K562 (cell line): Measurements from ENCODE around the gene MTF1. TPM values are rescaled to one million over a fixed set of nuclear protein-coding genes. Genes with fewer than 3 reads are reported as not detected.
A peak's percentile ranks its signal among the peaks of the same experiment; 100 is the strongest.

Experiments
- CEBPG ChIP-seq, 3 experiments: fragments of 200-800 bp in 1 of 3; sonication (Bioruptor generic) in 1 of 3; sonication (generic) in 1 of 3; formaldehyde crosslinking in 1 of 3; IDR thresholded peaks in 2 of 3; conservative IDR thresholded peaks in 1 of 3; 2 replicates each; pipeline versions ENCODE4 v1.6.1 to v1.8.0; 2016 to 2022; ENCODE audit warnings: missing compliant biosample characterization in 2 of 3, missing genetic modification characterization in 2 of 3, mild to moderate bottlenecking in 1 of 3, missing genetic modification reagents in 1 of 3
- E2F4 ChIP-seq: sonication (generic); formaldehyde crosslinking; IDR thresholded peaks from 2 replicates; pipeline ENCODE4 v1.8.0; 2022; ENCODE audit warnings: mild to moderate bottlenecking, low read depth, missing genetic modification reagents
- HCFC1 ChIP-seq: IDR thresholded peaks from 2 replicates; pipeline ENCODE4 v1.6.1; 2012; ENCODE audit warnings: low read depth, low read length, improper control_type of control experiment
- HDAC2 ChIP-seq: fragments of 450-650 bp; IDR thresholded peaks from 2 replicates; pipeline ENCODE4 v1.6.1; 2016; ENCODE audit warnings: mild to moderate bottlenecking
- KDM4B ChIP-seq, 2 experiments: fragments of 450-650 bp in 1 of 2; sonication (generic) in 1 of 2; IDR thresholded peaks; 2 replicates each; pipeline ENCODE4 v1.6.1; 2016 to 2017; ENCODE audit warnings: borderline replicate concordance in 2 of 2, antibody characterized with exemption in 1 of 2, low read depth in 1 of 2, mild to moderate bottlenecking in 1 of 2
- MECOM ChIP-seq: fragments of 250-450 bp; sonication (Bioruptor Pico); IDR thresholded peaks from 2 replicates; pipeline ENCODE4 v1.8.0; 2022; ENCODE audit warnings: inconsistent platforms
- MNT ChIP-seq, 2 experiments: fragments of 450-650 bp; conservative IDR thresholded peaks; 2 replicates each; pipeline ENCODE4 v1.6.1; 2017; ENCODE audit warnings: mild to moderate bottlenecking in 2 of 2, moderate library complexity in 2 of 2
- PBX2 ChIP-seq, 2 experiments: IDR thresholded peaks in 1 of 2; conservative IDR thresholded peaks in 1 of 2; 2 replicates each; pipeline ENCODE4 v1.6.1; 2016; ENCODE audit warnings: low read depth in 2 of 2, mild to moderate bottlenecking in 1 of 2, missing compliant biosample characterization in 1 of 2, missing genetic modification characterization in 1 of 2, moderate library complexity in 1 of 2
- SREBF1 ChIP-seq: fragments of 150-350 bp; IDR thresholded peaks from 2 replicates; pipeline ENCODE4 v1.6.1; 2014; ENCODE audit warnings: antibody characterized with exemption, low read depth, low read length, borderline replicate concordance
- ZNF282 ChIP-seq: sonication (generic); formaldehyde crosslinking; IDR thresholded peaks from 2 replicates; pipeline ENCODE4 v1.8.1; 2023; ENCODE audit warnings: missing genetic modification reagents
- ZNF609 ChIP-seq: sonication (generic); formaldehyde crosslinking; IDR thresholded peaks from 2 replicates; pipeline ENCODE4 v1.8.1; 2023; ENCODE audit warnings: missing genetic modification reagents, mild to moderate bottlenecking, borderline replicate concordance
- polyA plus RNA-seq, 8 experiments: library from polyadenylated mRNA; depleted of rRNA in 4 of 8; stranded (reverse) in 5 of 8; unstranded in 3 of 8; fragments of >200 nt; fragmentation: Nextera tagmentation in 2 of 8; fragmentation: Illumina TruSeq in 1 of 8; extraction: Ambion mirVana in 2 of 8; extraction: Trizol in 1 of 8; gene quantifications; 2 replicates each; pipeline versions ENCODE4 v1.2.1 to v1.2.3, GENCODE V29; 2011 to 2014; ENCODE audit warnings: inconsistent platforms in 1 of 8, missing spikeins in 1 of 8
- total RNA-seq, 7 experiments: library from RNA; depleted of rRNA in 6 of 7; stranded (reverse); fragments of >200 nt in 6 of 7; fragmentation: Illumina TruSeq in 2 of 7; extraction: Trizol in 2 of 7; gene quantifications; 2 replicates each; pipeline versions ENCODE4 v1.2.1 to v1.2.3, GENCODE V29; 2011 to 2021; ENCODE audit warnings: low replicate concordance in 1 of 7
- TF ChIP-seq, protein P1 (sequence below): fragments of 450-650 bp; IDR thresholded peaks from 2 replicates; pipeline ENCODE4 v1.6.1; 2016; ENCODE audit warnings: mild to moderate bottlenecking

The MTF1 gene
- total and polyA plus RNA-seq, 9 of the 15 experiments (the other 6 are each of a cell fraction or from before 2014, with no cell fraction given) = 1.1 to 12.2 (median 4.3) TPM

DNA sequence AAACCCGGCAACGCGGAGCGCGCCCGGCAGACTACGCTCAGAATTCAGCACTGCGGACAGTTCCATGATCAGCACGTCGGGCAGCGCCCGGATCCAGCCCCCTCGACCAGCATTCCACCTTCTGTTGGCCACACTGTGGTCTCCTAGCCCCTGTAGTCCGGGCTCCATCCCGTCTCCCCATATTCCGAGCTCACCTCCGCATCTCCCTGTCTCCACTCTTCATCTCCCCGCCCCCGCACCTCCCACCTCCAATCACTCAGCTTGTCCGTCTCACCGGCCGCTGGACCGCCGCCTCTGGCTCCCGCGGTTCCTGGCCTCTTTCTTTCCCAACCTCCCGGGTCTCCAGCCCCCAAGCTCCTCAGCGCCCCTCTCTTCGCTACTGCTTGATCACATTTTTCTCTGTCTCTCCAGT is 95.0 kb downstream of the MTF1 start (continued):
- peak; percentile 81 for TF ChIP-seq PBX2 (CRISPR knock-in tag; IDR thresholded peaks at IDR 0.05; ENCODE audit: low read depth)
- 0 out of 2 replicates have a peak, but pooled peaks have one; percentile 8 for TF ChIP-seq PBX2 (tag; conservative IDR thresholded peaks at IDR 0.05; ENCODE audit: low read depth)
- peak; percentile 95 for TF ChIP-seq ZNF609 (CRISPR knock-in tag)
- TF ChIP-seq MECOM = peak; percentile 72; the same call in 1 of the 2 replicates
- TF ChIP-seq MNT (conservative IDR thresholded peaks at IDR 0.05) = peak in 1 of 2 experiments; percentile 85; a peak in 2 of 4 replicates
- peak; percentile 95 for TF ChIP-seq E2F4
- peak; percentile 91; the same call in 1 of the 2 replicates for TF ChIP-seq SREBF1
- peak; percentile 92 for TF ChIP-seq HDAC2
- TF ChIP-seq ZNF282 (CRISPR knock-in tag) = peak; percentile 99
- TF ChIP-seq, protein P1, sequence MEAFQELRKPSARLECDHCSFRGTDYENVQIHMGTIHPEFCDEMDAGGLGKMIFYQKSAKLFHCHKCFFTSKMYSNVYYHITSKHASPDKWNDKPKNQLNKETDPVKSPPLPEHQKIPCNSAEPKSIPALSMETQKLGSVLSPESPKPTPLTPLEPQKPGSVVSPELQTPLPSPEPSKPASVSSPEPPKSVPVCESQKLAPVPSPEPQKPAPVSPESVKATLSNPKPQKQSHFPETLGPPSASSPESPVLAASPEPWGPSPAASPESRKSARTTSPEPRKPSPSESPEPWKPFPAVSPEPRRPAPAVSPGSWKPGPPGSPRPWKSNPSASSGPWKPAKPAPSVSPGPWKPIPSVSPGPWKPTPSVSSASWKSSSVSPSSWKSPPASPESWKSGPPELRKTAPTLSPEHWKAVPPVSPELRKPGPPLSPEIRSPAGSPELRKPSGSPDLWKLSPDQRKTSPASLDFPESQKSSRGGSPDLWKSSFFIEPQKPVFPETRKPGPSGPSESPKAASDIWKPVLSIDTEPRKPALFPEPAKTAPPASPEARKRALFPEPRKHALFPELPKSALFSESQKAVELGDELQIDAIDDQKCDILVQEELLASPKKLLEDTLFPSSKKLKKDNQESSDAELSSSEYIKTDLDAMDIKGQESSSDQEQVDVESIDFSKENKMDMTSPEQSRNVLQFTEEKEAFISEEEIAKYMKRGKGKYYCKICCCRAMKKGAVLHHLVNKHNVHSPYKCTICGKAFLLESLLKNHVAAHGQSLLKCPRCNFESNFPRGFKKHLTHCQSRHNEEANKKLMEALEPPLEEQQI = peak; percentile 87; the same call in 1 of the 2 replicates
- TF ChIP-seq CEBPG (CRISPR knock-in tag; IDR thresholded peaks at IDR 0.05) = peak; percentile 62; the same call in 1 of the 2 replicates
- TF ChIP-seq CEBPG (tag; conservative IDR thresholded peaks at IDR 0.05 in 1 of 2, IDR thresholded peaks at IDR 0.05 in 1 of 2) = no peak
- TF ChIP-seq HCFC1 = peak; percentile 21; the same call in 1 of the 2 replicates
- TF ChIP-seq KDM4B (IDR thresholded peaks at IDR 0.05; ENCODE audit: borderline replicate concordance in 2 of 2, low read depth in 1 of 2) = 0 out of 4 replicates have a peak, but pooled peaks of 1 of the 2 experiments have one; percentile 68
